Cardiac fibroblast (primary cell): ENCODE data around the gene SUMO3.

Experiments
- DNase-seq, 2 donors: peaks; one replicate each; pipeline versions ENCODE4 v3.0.0 to v3.0.0-alpha.2; 2010; ENCODE audit warnings: low read depth in 2 of 2
- H3K4me3 ChIP-seq, 2 donors: replicated peaks in 1 of 2; 1 replicate in 1 of 2; 2 replicates in 1 of 2; pipeline ENCODE4 v1.5.1; 2011; ENCODE audit warnings: low read depth in 2 of 2, low read length in 2 of 2, mild to moderate bottlenecking in 2 of 2, moderate library complexity in 1 of 2
- TF ChIP-seq, protein P1 (sequence below): IDR thresholded peaks from one replicate; pipeline ENCODE4 v1.5.1; 2011; ENCODE audit warnings: low read depth, mild to moderate bottlenecking, low read length, inconsistent platforms

Gene SUMO3

DNA sequence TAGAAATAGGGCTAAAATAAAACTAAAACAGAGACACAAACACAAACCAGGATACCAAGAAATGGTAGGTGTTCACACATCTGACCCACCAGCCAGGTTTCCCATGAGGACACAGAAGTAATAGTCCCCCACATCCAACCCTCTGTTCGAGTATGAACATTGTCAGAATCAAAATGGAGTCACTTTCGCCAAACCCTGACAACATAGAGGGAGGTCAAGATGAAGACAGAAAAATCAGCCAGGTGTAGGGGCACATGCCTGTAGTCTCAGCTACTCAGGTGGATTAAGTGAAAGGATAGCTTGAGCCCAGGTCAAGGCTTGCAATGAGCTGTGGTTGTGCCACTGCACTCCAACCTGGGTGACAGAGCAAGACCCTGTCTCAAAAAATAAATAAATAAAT, 20.1 kb downstream of the SUMO3 start:
- DNase-seq: no peak
- TF ChIP-seq, protein P1, sequence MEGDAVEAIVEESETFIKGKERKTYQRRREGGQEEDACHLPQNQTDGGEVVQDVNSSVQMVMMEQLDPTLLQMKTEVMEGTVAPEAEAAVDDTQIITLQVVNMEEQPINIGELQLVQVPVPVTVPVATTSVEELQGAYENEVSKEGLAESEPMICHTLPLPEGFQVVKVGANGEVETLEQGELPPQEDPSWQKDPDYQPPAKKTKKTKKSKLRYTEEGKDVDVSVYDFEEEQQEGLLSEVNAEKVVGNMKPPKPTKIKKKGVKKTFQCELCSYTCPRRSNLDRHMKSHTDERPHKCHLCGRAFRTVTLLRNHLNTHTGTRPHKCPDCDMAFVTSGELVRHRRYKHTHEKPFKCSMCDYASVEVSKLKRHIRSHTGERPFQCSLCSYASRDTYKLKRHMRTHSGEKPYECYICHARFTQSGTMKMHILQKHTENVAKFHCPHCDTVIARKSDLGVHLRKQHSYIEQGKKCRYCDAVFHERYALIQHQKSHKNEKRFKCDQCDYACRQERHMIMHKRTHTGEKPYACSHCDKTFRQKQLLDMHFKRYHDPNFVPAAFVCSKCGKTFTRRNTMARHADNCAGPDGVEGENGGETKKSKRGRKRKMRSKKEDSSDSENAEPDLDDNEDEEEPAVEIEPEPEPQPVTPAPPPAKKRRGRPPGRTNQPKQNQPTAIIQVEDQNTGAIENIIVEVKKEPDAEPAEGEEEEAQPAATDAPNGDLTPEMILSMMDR: no peak
- H3K4me3 ChIP-seq: no peak overlapping the region

DNA sequence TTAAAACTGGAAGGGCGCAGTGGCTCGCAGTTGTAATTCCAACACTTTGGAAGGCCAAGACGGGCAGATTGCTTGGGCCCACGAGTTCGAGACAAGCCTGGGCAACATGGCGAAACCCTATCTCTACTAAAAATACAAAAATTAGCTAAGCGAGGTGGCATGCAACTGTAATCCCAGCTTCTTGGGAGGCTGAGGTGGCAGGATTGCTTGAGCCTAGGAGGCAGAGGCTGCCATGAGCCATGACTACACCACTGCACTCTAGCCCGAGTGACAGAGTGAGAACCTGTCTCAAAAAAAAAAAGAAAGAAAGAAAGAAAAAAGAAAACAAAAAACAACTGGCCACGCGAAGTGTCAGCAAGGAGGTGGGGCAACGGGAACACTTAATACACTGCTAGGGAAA, 22.5 kb downstream of the SUMO3 start:
- no peak for DNase-seq
- TF ChIP-seq, protein P1: no peak
- H3K4me3 ChIP-seq: no peak overlapping the region

DNA sequence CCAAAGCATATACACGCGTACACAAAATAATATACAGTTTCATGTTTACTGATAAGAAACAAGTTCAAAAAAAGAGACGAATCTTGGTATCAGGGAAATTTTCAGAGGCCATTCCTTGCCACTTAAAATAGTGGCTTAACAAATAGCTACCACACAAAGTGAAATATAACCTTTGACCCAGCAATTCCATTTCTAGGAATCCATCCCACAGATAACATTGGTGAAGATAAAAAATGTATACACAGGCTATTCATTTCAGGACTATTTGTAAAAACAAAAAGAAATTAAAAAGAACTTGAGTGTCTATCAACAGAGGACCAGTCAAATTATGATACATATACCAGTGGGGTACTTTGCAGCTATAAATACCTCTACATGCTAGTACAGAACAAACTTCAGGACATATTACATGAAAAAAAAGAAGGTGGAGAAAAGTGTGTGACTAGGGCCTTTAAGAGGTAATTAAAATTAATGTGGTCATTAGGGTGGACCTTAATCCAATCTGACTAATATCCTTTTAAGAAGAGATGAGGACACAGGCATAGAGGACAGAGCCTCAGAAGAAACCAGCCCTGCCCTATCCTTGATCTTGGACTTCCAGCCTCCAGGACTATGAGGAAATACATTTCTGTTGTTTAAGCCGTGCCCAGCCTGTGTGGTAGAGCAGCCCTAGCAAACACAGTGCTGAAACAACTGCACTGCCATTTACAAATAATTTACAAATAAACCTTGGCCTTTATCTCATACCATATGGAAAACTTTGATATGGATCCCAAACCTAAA, 24.1 kb downstream of the SUMO3 start:
- no peak for DNase-seq
- TF ChIP-seq, protein P1: no peak
- no peak overlapping the region for H3K4me3 ChIP-seq

DNA sequence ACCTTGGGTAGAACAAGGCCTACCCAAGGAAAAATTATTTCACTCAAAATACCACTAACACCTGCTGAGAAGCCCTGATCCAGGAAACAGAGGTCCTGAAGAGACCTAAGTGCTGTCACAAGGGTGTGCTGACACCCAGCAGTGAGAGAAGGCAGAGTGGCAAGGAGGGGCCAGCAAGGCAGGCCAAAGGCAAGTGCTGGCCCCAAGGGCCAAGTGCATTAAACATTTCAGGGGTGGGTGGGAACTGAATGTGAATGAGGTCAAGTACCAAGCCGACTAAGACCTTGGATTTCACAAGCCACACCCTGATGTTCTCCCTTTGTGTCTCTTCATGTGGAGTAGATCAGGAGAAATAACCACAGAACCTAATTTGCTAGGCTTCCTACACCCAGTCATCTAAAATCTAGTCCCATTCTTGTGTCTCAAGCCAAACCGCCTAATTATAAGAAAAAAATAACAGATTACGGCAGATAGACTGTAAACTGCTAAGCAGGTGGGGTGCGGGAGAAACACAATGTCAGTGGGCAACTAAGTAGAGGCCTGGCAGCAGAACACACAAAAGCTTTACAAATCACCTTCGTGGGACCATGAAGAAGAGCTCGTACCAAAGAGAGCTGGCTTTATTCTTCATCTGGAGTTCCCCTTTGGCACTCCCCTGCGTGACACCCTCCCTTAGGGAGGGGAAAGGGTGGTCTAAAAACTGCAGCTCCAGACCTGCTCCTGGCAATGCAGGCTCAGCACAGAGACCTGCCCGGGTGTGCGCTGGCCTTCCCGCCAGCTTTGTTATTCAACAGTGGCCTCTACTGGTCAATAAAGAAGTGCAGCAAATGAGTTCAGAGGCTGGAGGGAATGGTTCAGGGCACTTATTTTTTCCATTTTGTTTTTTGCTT, 24.9 kb downstream of the SUMO3 start:
- TF ChIP-seq, protein P1: peak; percentile 81
- peak; percentile 68 to 75 for DNase-seq
- no peak overlapping the region for H3K4me3 ChIP-seq

DNA sequence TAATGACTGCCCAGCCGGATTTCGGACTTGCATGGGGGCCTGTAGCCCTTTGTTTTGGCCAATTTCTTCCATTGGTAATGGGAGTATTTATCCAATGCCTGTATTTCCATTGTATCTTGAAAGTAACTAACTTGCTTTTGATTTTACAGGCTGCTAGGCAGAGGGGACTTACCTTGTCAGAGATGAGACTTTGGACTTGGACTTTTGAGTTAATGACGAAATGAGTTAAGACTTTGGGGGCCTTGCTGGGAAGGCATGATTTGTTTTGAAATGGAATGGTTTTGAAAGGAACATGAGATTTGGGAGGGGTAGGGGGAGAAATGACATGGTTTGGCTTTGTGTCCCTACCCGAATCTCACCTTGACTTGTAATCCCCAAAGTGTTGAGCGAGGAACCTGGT, 25.9 kb downstream of the SUMO3 start:
- TF ChIP-seq, protein P1: no peak
- no peak overlapping the region for H3K4me3 ChIP-seq
- no peak for DNase-seq

DNA sequence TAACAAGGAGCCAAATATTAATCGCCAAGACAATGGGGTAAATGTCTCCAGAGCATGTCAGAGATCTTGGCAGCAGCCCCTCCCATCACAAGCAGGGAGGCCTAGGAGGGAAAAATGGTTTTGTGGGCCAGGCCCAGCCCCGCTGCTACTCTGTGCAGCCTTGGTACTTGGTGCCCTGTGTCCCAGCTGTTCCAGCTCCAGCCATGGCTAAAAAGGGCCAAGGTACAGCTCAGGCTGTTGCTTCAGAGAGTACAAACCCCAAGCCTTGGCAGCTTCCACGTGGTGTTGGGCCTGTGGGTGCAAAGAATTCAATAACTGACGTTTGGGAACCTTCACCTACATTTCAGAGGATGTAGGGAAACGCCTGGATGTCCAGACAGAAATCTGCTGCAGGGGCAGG, 26.6 kb downstream of the SUMO3 start:
- no peak overlapping the region for H3K4me3 ChIP-seq
- TF ChIP-seq, protein P1: no peak
- no peak for DNase-seq
